ENCODE measurements around the gene TCEANC2. TPM values are rescaled to one million over a fixed set of nuclear protein-coding genes. Genes with fewer than 3 reads are reported as not detected.
"Not testable (repeated sequence)": the region's sequence is repeated elsewhere in the genome, so short reads cannot be mapped to it uniquely, and the experiment has no call there.

The TCEANC2 gene
- total and polyA plus RNA-seq, 4 donors, result 6.0 to 9.3 (median 7.4) TPM

- H3K36me3 ChIP-seq (ENCODE audit: control insufficient read depth, insufficient read depth, low read length), result no peaks in the 10 kb centered on the region
Observed at GRCh38 chr1:54011316-54012007, 41.9 kb upstream of the TCEANC2 start.

DNA sequence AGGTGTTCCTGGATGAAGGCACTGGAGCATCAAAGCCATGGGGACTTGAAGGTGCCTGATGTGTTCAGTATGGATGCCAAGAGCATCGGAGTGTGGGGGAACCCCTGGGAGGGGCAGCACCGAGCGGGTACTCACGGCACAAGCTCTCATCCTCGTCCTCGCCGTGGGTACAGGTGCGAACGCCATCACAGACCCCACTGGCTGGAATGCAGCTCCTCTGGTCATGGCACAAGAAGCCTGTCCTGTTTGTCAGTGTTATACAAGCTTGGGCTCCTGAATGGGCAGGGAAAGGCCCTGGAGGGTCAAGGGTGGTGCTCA, 41.4 kb upstream of the TCEANC2 start:
- H3K4me3 ChIP-seq (ENCODE audit: low read depth, low read length), result no peak overlapping the region
- no peaks in the 10 kb centered on the region for H3K36me3 ChIP-seq (ENCODE audit: control insufficient read depth, insufficient read depth, low read length)
- H3K27me3 ChIP-seq (ENCODE audit: control insufficient read depth, insufficient read depth, low read length), result no peaks in the 10 kb centered on the region
- H3K9me3 ChIP-seq (ENCODE audit: control insufficient read depth, insufficient read depth, low read length), result no peaks in the 10 kb centered on the region
- DNase-seq (ENCODE audit: low read depth in 4 of 6, low spot score in 6 of 6), result no peak
- no peak overlapping the region for H3K27ac ChIP-seq (ENCODE audit: low read depth, low read length)
- no peaks in the 10 kb centered on the region for H3K4me1 ChIP-seq (ENCODE audit: control insufficient read depth, insufficient read depth, low read length)
- WGBS (ENCODE audit: insufficient coverage), result 94% methylated on average over 9 of the region's 9 CpGs

More at GRCh38 chr1:54011316-54012007, 41.9 kb upstream of the TCEANC2 start:
- H3K27me3 ChIP-seq (ENCODE audit: control insufficient read depth, insufficient read depth, low read length), result no peaks in the 10 kb centered on the region
- no peak overlapping the region for H3K4me3 ChIP-seq (ENCODE audit: low read depth, low read length)
- DNase-seq (ENCODE audit: low read depth in 4 of 6, low spot score in 6 of 6), result no peak
- no peaks in the 10 kb centered on the region for H3K9me3 ChIP-seq (ENCODE audit: control insufficient read depth, insufficient read depth, low read length)
- H3K27ac ChIP-seq (ENCODE audit: low read depth, low read length), result no peak overlapping the region
- no peaks in the 10 kb centered on the region for H3K4me1 ChIP-seq (ENCODE audit: control insufficient read depth, insufficient read depth, low read length)
- WGBS (ENCODE audit: insufficient coverage), result 88% methylated on average over 8 of the region's 9 CpGs

GRCh38 chr1:54012863-54013262, 40.5 kb upstream of the TCEANC2 start:
- H3K27me3 ChIP-seq (ENCODE audit: control insufficient read depth, insufficient read depth, low read length), result peaks cover 3% of the 10 kb centered on the region
- H3K4me3 ChIP-seq (ENCODE audit: low read depth, low read length), result no peak overlapping the region
- 90% methylated on average over 3 of the region's 8 CpGs for WGBS (ENCODE audit: insufficient coverage)
- H3K36me3 ChIP-seq (ENCODE audit: control insufficient read depth, insufficient read depth, low read length), result no peaks in the 10 kb centered on the region
- H3K27ac ChIP-seq (ENCODE audit: low read depth, low read length), result no peak overlapping the region
- no peaks in the 10 kb centered on the region for H3K9me3 ChIP-seq (ENCODE audit: control insufficient read depth, insufficient read depth, low read length)
- DNase-seq (ENCODE audit: low read depth in 4 of 6, low spot score in 6 of 6), result no peak
- no peaks in the 10 kb centered on the region for H3K4me1 ChIP-seq (ENCODE audit: control insufficient read depth, insufficient read depth, low read length)

DNA sequence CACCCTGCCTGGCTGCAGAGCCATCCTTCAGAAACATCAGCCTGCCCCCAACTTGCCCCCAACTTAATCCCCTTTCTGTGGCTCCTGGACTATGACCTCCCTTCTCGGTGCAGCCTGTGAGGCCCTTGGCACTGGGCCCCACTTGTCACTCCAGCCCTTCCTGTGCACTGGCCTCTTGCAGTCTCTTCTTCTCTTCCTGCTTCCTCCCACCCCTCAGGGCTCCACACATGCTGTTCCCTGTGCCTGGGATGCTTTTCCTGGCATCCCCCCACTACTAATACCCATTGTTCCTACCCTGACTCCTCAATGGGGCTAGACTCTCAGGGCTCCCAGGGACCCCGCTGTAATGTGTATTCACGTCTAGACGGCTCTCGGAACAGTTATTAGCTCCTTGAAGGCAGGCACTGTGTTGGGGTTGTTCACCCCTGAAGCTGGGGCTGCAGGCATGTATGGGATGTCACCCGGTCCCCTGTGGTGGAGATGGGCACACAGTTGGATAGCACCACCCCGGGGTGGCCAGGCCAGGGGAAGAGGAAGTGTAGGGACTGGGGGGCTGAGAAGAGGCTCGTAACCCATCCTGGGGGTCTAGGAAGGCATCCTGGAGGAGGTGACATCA, 39.9 kb upstream of the TCEANC2 start:
- DNase-seq (ENCODE audit: low read depth in 4 of 6, low spot score in 6 of 6), result no peak
- peaks cover 4% of the 10 kb centered on the region for H3K27me3 ChIP-seq (ENCODE audit: control insufficient read depth, insufficient read depth, low read length)
- no peak overlapping the region for H3K4me3 ChIP-seq (ENCODE audit: low read depth, low read length)
- no peak overlapping the region for H3K27ac ChIP-seq (ENCODE audit: low read depth, low read length)
- no peaks in the 10 kb centered on the region for H3K36me3 ChIP-seq (ENCODE audit: control insufficient read depth, insufficient read depth, low read length)
- no peaks in the 10 kb centered on the region for H3K9me3 ChIP-seq (ENCODE audit: control insufficient read depth, insufficient read depth, low read length)
- WGBS (ENCODE audit: insufficient coverage), result 81% methylated on average over 8 of the region's 8 CpGs
- H3K4me1 ChIP-seq (ENCODE audit: control insufficient read depth, insufficient read depth, low read length), result no peaks in the 10 kb centered on the region

- H3K27me3 ChIP-seq (ENCODE audit: control insufficient read depth, insufficient read depth, low read length), result peaks cover 4% of the 10 kb centered on the region
- H3K9me3 ChIP-seq (ENCODE audit: control insufficient read depth, insufficient read depth, low read length), result no peaks in the 10 kb centered on the region
- no peaks in the 10 kb centered on the region for H3K36me3 ChIP-seq (ENCODE audit: control insufficient read depth, insufficient read depth, low read length)
- no peak overlapping the region for H3K4me3 ChIP-seq (ENCODE audit: low read depth, low read length)
- 56% methylated on average over 14 of the region's 17 CpGs for WGBS (ENCODE audit: insufficient coverage)
- DNase-seq (ENCODE audit: low read depth in 4 of 6, low spot score in 6 of 6), result no peak
- no peaks in the 10 kb centered on the region for H3K4me1 ChIP-seq (ENCODE audit: control insufficient read depth, insufficient read depth, low read length)
- no peak overlapping the region for H3K27ac ChIP-seq (ENCODE audit: low read depth, low read length)
Observed at GRCh38 chr1:54014009-54014629, 39.3 kb upstream of the TCEANC2 start.

- 56% methylated on average over 7 of the region's 8 CpGs for WGBS (ENCODE audit: insufficient coverage)
- Histone ChIP-seq H3K4me3 (ENCODE audit: low read depth, low read length) (no peak overlapping the region), H3K9me3 (ENCODE audit: control insufficient read depth, insufficient read depth, low read length) (no peaks in the 10 kb centered on the region), H3K27me3 (ENCODE audit: control insufficient read depth, insufficient read depth, low read length) (peaks cover 4% of the 10 kb centered on the region), H3K36me3 (ENCODE audit: control insufficient read depth, insufficient read depth, low read length) (no peaks in the 10 kb centered on the region), H3K4me1 (ENCODE audit: control insufficient read depth, insufficient read depth, low read length) (no peaks in the 10 kb centered on the region), H3K27ac (ENCODE audit: low read depth, low read length) (no peak overlapping the region)
- DNase-seq (ENCODE audit: low read depth in 4 of 6, low spot score in 6 of 6), result no peak
Observed at GRCh38 chr1:54016343-54017282, 36.8 kb upstream of the TCEANC2 start.

- Histone ChIP-seq H3K4me1 (ENCODE audit: control insufficient read depth, insufficient read depth, low read length) (no peaks in the 10 kb centered on the region), H3K27me3 (ENCODE audit: control insufficient read depth, insufficient read depth, low read length) (peaks cover 4% of the 10 kb centered on the region), H3K9me3 (ENCODE audit: control insufficient read depth, insufficient read depth, low read length) (no peaks in the 10 kb centered on the region), H3K4me3 (ENCODE audit: low read depth, low read length) (no peak within 1 kb of the TSS), H3K27ac (ENCODE audit: low read depth, low read length) (no peak within 1 kb of the TSS), H3K36me3 (ENCODE audit: control insufficient read depth, insufficient read depth, low read length) (no peaks in the 10 kb centered on the region)
- WGBS (ENCODE audit: insufficient coverage), result 44% methylated on average over 5 of the region's 6 CpGs
- no peak for DNase-seq (ENCODE audit: low read depth in 4 of 6, low spot score in 6 of 6)
Observed at GRCh38 chr1:54017979-54018378, 35.4 kb upstream of the TCEANC2 start, which contains the start of gene LDLRAD1. Gene LDLRAD1 (minus strand): TSS chr1:54018186. CDS start chr1:54018112, 74 bp downstream.

DNA sequence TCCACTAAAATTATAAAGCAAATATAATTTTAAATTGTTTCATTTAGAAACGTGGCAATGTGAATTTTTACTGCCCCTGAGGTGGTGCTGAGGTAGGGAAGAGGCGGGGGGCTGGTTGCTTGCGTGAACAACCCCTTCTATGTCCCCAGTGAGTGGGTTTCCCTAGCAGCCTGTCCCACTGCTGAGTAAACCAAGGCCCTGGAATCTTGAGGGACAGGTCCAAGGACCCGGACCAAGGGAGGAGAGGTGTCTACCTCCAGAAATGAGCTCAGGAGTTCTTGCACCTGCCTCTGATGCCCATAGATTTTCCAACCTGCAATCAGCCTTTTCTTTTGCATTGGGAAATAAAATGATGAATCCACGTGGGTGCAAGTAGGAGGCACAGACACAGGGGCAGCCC, 34.8 kb upstream of the TCEANC2 start:
- 75% methylated on average over 2 of the region's 5 CpGs for WGBS (ENCODE audit: insufficient coverage)
- Histone ChIP-seq H3K36me3 (ENCODE audit: control insufficient read depth, insufficient read depth, low read length) (no peaks in the 10 kb centered on the region), H3K4me3 (ENCODE audit: low read depth, low read length) (no peak overlapping the region), H3K27ac (ENCODE audit: low read depth, low read length) (no peak overlapping the region), H3K9me3 (ENCODE audit: control insufficient read depth, insufficient read depth, low read length) (no peaks in the 10 kb centered on the region), H3K27me3 (ENCODE audit: control insufficient read depth, insufficient read depth, low read length) (peaks cover 4% of the 10 kb centered on the region), H3K4me1 (ENCODE audit: control insufficient read depth, insufficient read depth, low read length) (no peaks in the 10 kb centered on the region)
- no peak for DNase-seq (ENCODE audit: low read depth in 4 of 6, low spot score in 6 of 6)

GRCh38 chr1:54019562-54020176, 33.7 kb upstream of the TCEANC2 start:
- H3K36me3 ChIP-seq (ENCODE audit: control insufficient read depth, insufficient read depth, low read length); H3K9me3 ChIP-seq (ENCODE audit: control insufficient read depth, insufficient read depth, low read length); H3K4me3 ChIP-seq (ENCODE audit: low read depth, low read length); H3K27me3 ChIP-seq (ENCODE audit: control insufficient read depth, insufficient read depth, low read length); H3K27ac ChIP-seq (ENCODE audit: low read depth, low read length); DNase-seq (ENCODE audit: low read depth in 4 of 6, low spot score in 6 of 6); H3K4me1 ChIP-seq (ENCODE audit: control insufficient read depth, insufficient read depth, low read length): not testable (repeated sequence)
- WGBS (ENCODE audit: insufficient coverage), result 95% methylated on average over 6 of the region's 10 CpGs
